Activated CD8-positive, alpha-beta memory T cell treated with anti-CD3 and anti-CD28 coated beads, Interleukin-2, amount 10 ng/mL, durations not matched to agents 7 days and 5 days (primary cell): Measurements from ENCODE around the gene C3orf20. TPM values are rescaled to one million over a fixed set of nuclear protein-coding genes. Genes with fewer than 3 reads are reported as not detected.

Experiments used
- ATAC-seq: fragments of 150-1000 bp; cut with Tn5 transposase; one replicate; pipeline ENCODE4 v1.10.0; 2021; ENCODE audit warnings: moderate library complexity
- CTCF ChIA-PET: fragments of 350-600 bp; sonication (Branson Sonifier 250); formaldehyde crosslinking; loops from one replicate; lab custom pipeline; 2021; ENCODE audit warnings: antibody characterized with exemption; lab: Charles Lee
- DNase-seq: peaks from one replicate; pipeline ENCODE4 v3.0.0-alpha.2; 2020
- H3K27ac Mint-ChIP-seq: one replicate; pipeline ENCODE4 v1.8.0; 2021; ENCODE audit warnings: mild to moderate bottlenecking, mixed read lengths
- H3K27me3 Mint-ChIP-seq: one replicate; pipeline ENCODE4 v1.8.0; 2021; ENCODE audit warnings: mixed read lengths
- H3K36me3 Mint-ChIP-seq: one replicate; pipeline ENCODE4 v1.8.0; 2021; ENCODE audit warnings: mild to moderate bottlenecking, mixed read lengths
- H3K4me1 Mint-ChIP-seq: one replicate; pipeline ENCODE4 v1.8.0; 2021; ENCODE audit warnings: mixed read lengths
- H3K4me3 Mint-ChIP-seq: one replicate; pipeline ENCODE4 v1.8.0; 2021; ENCODE audit warnings: mild to moderate bottlenecking, moderate library complexity, mixed read lengths
- H3K9me3 Mint-ChIP-seq: one replicate; pipeline ENCODE4 v1.8.0; 2022; ENCODE audit warnings: low read depth, mixed read lengths
- total RNA-seq, 2 experiments: library from RNA; stranded (reverse); gene quantifications; one replicate each; pipeline ENCODE4 v1.2.3, GENCODE V29; 2021

C3orf20 gene
- under 1 TPM in 1 of 2 experiments, not detected in 1; 0.16 TPM for total RNA-seq

- no peak within 1 kb of the TSS for H3K4me3 Mint-ChIP-seq
- H3K27me3 Mint-ChIP-seq, result no peaks in the 10 kb centered on the region
- no peak within 1 kb of the TSS for H3K27ac Mint-ChIP-seq
- H3K4me1 Mint-ChIP-seq, result no peaks in the 10 kb centered on the region
- ATAC-seq, result no peak
- peaks cover 23% of the 10 kb centered on the region for H3K36me3 Mint-ChIP-seq
- CTCF ChIA-PET, result interaction anchor here (1.3 to 1.8 kb wide), 2 partner anchors 15 to 247 kb away, joined by 3 to 5 read pairs; no protein-coding TSS in a partner anchor
- H3K9me3 Mint-ChIP-seq, result no peaks in the 10 kb centered on the region
- no peak for DNase-seq
Measured at GRCh38 chr3:14674841-14675240, at the start of gene C3orf20. Gene C3orf20, plus strand, starts transcription at chr3:14675141. Its CDS starts 7,573 bp downstream, at chr3:14682714.

- Mint-ChIP-seq H3K4me1 (no peaks in the 10 kb centered on the region), H3K36me3 (no peaks in the 10 kb centered on the region), H3K9me3 (no peaks in the 10 kb centered on the region), H3K27me3 (peaks cover 16% of the 10 kb centered on the region), H3K27ac (no peak overlapping the region), H3K4me3 (no peak overlapping the region)
- DNase-seq (no peak), ATAC-seq (no peak)
- CTCF ChIA-PET, result no interaction called here
Measured at GRCh38 chr3:14625443-14625842, 49.5 kb upstream of the C3orf20 start.

- Mint-ChIP-seq H3K4me1 (no peaks in the 10 kb centered on the region), H3K27me3 (peaks cover 16% of the 10 kb centered on the region), H3K27ac (no peak overlapping the region), H3K9me3 (no peaks in the 10 kb centered on the region), H3K36me3 (no peaks in the 10 kb centered on the region), H3K4me3 (no peak overlapping the region)
- no peak for DNase-seq
- no peak for ATAC-seq
- CTCF ChIA-PET, result no interaction called here
Measured at GRCh38 chr3:14627815-14628214, 47.1 kb upstream of the C3orf20 start.

- DNase-seq (no peak), ATAC-seq (no peak)
- Mint-ChIP-seq H3K9me3 (no peaks in the 10 kb centered on the region), H3K27me3 (peaks cover 13% of the 10 kb centered on the region), H3K27ac (no peak overlapping the region), H3K4me3 (no peak overlapping the region), H3K36me3 (no peaks in the 10 kb centered on the region), H3K4me1 (no peaks in the 10 kb centered on the region)
- CTCF ChIA-PET, result no interaction called here
Measured at GRCh38 chr3:14628406-14628805, 46.5 kb upstream of the C3orf20 start.

- CTCF ChIA-PET, result interaction anchor here (0.6 kb wide), 1 partner anchor 31 kb away, joined by 3 read pairs; no protein-coding TSS in a partner anchor
- no peaks in the 10 kb centered on the region for H3K9me3 Mint-ChIP-seq
- H3K36me3 Mint-ChIP-seq, result no peaks in the 10 kb centered on the region
- no peak overlapping the region for H3K27ac Mint-ChIP-seq
- H3K4me1 Mint-ChIP-seq, result no peaks in the 10 kb centered on the region
- DNase-seq (no peak), ATAC-seq (no peak)
- peaks cover 18% of the 10 kb centered on the region for H3K27me3 Mint-ChIP-seq
- H3K4me3 Mint-ChIP-seq, result no peak overlapping the region
Measured at GRCh38 chr3:14630404-14631100, 44.4 kb upstream of the C3orf20 start.

GRCh38 chr3:14631101-14631497 is 43.8 kb upstream of the C3orf20 start:
- ATAC-seq (no peak), DNase-seq (no peak)
- Mint-ChIP-seq H3K27ac (no peak overlapping the region), H3K4me1 (no peaks in the 10 kb centered on the region), H3K36me3 (no peaks in the 10 kb centered on the region), H3K27me3 (peaks cover 20% of the 10 kb centered on the region), H3K9me3 (no peaks in the 10 kb centered on the region), H3K4me3 (no peak overlapping the region)
- CTCF ChIA-PET, result interaction anchor here (0.6 kb wide), 1 partner anchor 31 kb away, joined by 3 read pairs; no protein-coding TSS in a partner anchor

- CTCF ChIA-PET, result interaction anchor here (1.0 to 1.6 kb wide), 3 partner anchors 19 to 149 kb away, joined by 3 to 5 read pairs (median 4); no protein-coding TSS in a partner anchor
- DNase-seq, result no peak
- no peak overlapping the region for H3K27ac Mint-ChIP-seq
- H3K9me3 Mint-ChIP-seq, result no peaks in the 10 kb centered on the region
- no peak for ATAC-seq
- H3K36me3 Mint-ChIP-seq, result no peaks in the 10 kb centered on the region
- H3K4me1 Mint-ChIP-seq, result no peaks in the 10 kb centered on the region
- peaks cover 25% of the 10 kb centered on the region for H3K27me3 Mint-ChIP-seq
- H3K4me3 Mint-ChIP-seq, result no peak overlapping the region
Measured at GRCh38 chr3:14631687-14632441, 43.1 kb upstream of the C3orf20 start.

GRCh38 chr3:14632442-14632930 is 42.5 kb upstream of the C3orf20 start:
- CTCF ChIA-PET, result interaction anchor here (1.0 to 1.6 kb wide), 3 partner anchors 18 to 149 kb away, joined by 3 to 5 read pairs (median 4); no protein-coding TSS in a partner anchor
- Mint-ChIP-seq H3K4me3 (no peak overlapping the region), H3K4me1 (no peaks in the 10 kb centered on the region), H3K27me3 (peaks cover 29% of the 10 kb centered on the region), H3K9me3 (no peaks in the 10 kb centered on the region), H3K36me3 (no peaks in the 10 kb centered on the region), H3K27ac (no peak overlapping the region)
- no peak for ATAC-seq
- DNase-seq, result no peak

GRCh38 chr3:14633417-14633816 is 41.5 kb upstream of the C3orf20 start:
- Mint-ChIP-seq H3K4me3 (no peak overlapping the region), H3K27me3 (peaks cover 38% of the 10 kb centered on the region), H3K27ac (no peak overlapping the region), H3K4me1 (no peaks in the 10 kb centered on the region), H3K9me3 (no peaks in the 10 kb centered on the region), H3K36me3 (no peaks in the 10 kb centered on the region)
- no peak for ATAC-seq
- DNase-seq, result no peak
- CTCF ChIA-PET, result no interaction called here

GRCh38 chr3:14633819-14634424 is 41.0 kb upstream of the C3orf20 start:
- CTCF ChIA-PET, result interaction anchor here (1.1 kb wide), 2 partner anchors 146 to 287 kb away, joined by 3 to 4 read pairs; no protein-coding TSS in a partner anchor
- Mint-ChIP-seq H3K9me3 (no peaks in the 10 kb centered on the region), H3K4me3 (no peak overlapping the region), H3K27me3 (peaks cover 40% of the 10 kb centered on the region), H3K27ac (no peak overlapping the region), H3K4me1 (no peaks in the 10 kb centered on the region), H3K36me3 (no peaks in the 10 kb centered on the region)
- ATAC-seq (peak; percentile 68), DNase-seq (peak; percentile 66)

- peaks cover 50% of the 10 kb centered on the region for H3K27me3 Mint-ChIP-seq
- no peaks in the 10 kb centered on the region for H3K9me3 Mint-ChIP-seq
- ATAC-seq (no peak), DNase-seq (no peak)
- H3K4me1 Mint-ChIP-seq, result no peaks in the 10 kb centered on the region
- no peak overlapping the region for H3K27ac Mint-ChIP-seq
- no peaks in the 10 kb centered on the region for H3K36me3 Mint-ChIP-seq
- CTCF ChIA-PET, result interaction anchor here (1.0 to 1.5 kb wide), 4 partner anchors 145 to 286 kb away, joined by 3 to 5 read pairs (median 4); no protein-coding TSS in a partner anchor
- no peak overlapping the region for H3K4me3 Mint-ChIP-seq
Measured at GRCh38 chr3:14634763-14635400, 40.1 kb upstream of the C3orf20 start.

GRCh38 chr3:14636496-14637087 is 38.3 kb upstream of the C3orf20 start:
- CTCF ChIA-PET, result interaction anchor here (1.1 to 2.3 kb wide), 3 partner anchors 19 to 284 kb away, joined by 3 to 9 read pairs (median 3); no protein-coding TSS in a partner anchor
- no peaks in the 10 kb centered on the region for H3K36me3 Mint-ChIP-seq
- no peak for DNase-seq
- no peak overlapping the region for H3K27ac Mint-ChIP-seq
- H3K27me3 Mint-ChIP-seq, result peaks cover 53% of the 10 kb centered on the region
- ATAC-seq, result no peak
- H3K4me3 Mint-ChIP-seq, result no peak overlapping the region
- no peaks in the 10 kb centered on the region for H3K9me3 Mint-ChIP-seq
- H3K4me1 Mint-ChIP-seq, result no peaks in the 10 kb centered on the region
